ENCODE measurements around the gene AKAP6. TPM values are rescaled to one million over a fixed set of nuclear protein-coding genes. Genes with fewer than 3 reads are reported as not detected.

The AKAP6 gene
- total RNA-seq, 2 experiments from 2014 or later: 0.13 to 0.72 TPM

DNA sequence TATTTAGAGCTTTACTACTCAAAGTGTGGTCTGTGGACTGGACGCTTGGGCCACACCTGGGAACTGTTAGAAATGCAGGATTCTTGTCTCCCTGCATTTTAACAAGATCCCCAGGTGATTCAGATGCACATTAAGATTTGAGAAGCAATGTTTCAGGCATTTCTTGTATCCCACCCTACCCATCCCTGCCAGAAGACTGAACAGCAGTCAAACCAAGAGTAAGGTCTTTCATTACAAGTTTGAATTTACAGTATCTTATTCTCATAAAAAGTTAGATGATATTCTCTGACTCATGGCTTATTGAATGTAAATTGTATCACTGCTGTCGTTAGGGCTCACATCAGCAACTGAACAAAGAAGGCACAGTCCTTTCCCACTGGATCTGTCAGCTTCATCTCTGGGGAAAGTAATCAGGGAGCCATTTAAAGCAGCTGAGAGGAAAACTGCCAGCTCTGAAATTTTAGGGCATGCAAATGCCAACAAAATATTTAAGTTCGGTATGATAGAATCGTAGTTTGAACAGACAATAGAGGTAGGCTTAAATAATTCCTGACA is 141.1 kb downstream of the AKAP6 start:
- Histone ChIP-seq H3K9me2 (ENCODE audit: insufficient read depth, low read length) (no peaks in the 10 kb centered on the region), H3K27ac (ENCODE audit: low read depth, low read length, poor library complexity, severe bottlenecking) (no peak overlapping the region), H3K36me3 (ENCODE audit: insufficient read depth, low read length) (no peaks in the 10 kb centered on the region), H3K4me3 (ENCODE audit: low read depth, low read length, poor library complexity, severe bottlenecking) (no peak overlapping the region), H3K9me3 (ENCODE audit: low read length) (no peaks in the 10 kb centered on the region), H3K79me2 (ENCODE audit: insufficient read depth, low read depth, low read length) (no peaks in the 10 kb centered on the region), H2AFZ (ENCODE audit: low read length) (no peak overlapping the region), H3K4me1 (ENCODE audit: insufficient read depth, low read length, poor library complexity, severe bottlenecking) (no peaks in the 10 kb centered on the region), H3K4me2 (ENCODE audit: low read length) (no peak overlapping the region), H4K20me1 (ENCODE audit: insufficient read depth, low read length) (no peaks in the 10 kb centered on the region)
- ChIA-PET POLR2A (interaction anchor here (0.6 to 1.0 kb wide), 3 partner anchors 9 to 1511 kb away, joined by 3 read pairs; no protein-coding TSS in a partner anchor), CTCF (ENCODE audit: unreplicated experiment) (no interaction called here)
- no TSS peak for BruUV-seq (replicated peaks)
- DNase-seq (ENCODE audit: low spot score): no peak
- TF ChIP-seq, protein P1, sequence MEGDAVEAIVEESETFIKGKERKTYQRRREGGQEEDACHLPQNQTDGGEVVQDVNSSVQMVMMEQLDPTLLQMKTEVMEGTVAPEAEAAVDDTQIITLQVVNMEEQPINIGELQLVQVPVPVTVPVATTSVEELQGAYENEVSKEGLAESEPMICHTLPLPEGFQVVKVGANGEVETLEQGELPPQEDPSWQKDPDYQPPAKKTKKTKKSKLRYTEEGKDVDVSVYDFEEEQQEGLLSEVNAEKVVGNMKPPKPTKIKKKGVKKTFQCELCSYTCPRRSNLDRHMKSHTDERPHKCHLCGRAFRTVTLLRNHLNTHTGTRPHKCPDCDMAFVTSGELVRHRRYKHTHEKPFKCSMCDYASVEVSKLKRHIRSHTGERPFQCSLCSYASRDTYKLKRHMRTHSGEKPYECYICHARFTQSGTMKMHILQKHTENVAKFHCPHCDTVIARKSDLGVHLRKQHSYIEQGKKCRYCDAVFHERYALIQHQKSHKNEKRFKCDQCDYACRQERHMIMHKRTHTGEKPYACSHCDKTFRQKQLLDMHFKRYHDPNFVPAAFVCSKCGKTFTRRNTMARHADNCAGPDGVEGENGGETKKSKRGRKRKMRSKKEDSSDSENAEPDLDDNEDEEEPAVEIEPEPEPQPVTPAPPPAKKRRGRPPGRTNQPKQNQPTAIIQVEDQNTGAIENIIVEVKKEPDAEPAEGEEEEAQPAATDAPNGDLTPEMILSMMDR (conservative IDR thresholded peaks at IDR 0.05; ENCODE audit: low read length): no peak
- TF ChIP-seq EZH2phosphoT487 (IDR thresholded peaks at IDR 0.05; ENCODE audit: borderline replicate concordance, low read depth, low read length): no peak
- intact Hi-C loops (cut with micrococcal nuclease; ENCODE audit: unreplicated experiment): loop anchor here (10.0 kb wide), 1 partner anchor 545 kb away; no protein-coding TSS in a partner anchor

DNA sequence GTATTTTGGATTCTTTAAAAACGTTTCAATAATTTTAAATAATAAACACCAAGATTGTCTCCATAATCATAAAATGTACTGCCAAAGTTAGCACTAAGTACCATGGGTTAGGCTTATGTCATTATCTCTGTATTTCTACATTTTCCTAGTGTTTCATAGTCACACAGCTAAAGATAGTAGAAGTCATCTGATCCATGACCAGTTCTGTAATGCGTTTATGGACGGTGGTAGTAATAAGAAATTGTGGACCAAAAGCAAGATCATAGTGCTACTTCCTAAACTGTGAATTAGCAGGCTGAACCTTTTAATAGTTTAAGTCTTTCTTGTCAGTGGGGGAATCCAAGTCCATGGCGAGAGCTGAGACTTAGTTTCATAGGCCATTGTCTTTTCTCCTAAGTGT is 142.1 kb downstream of the AKAP6 start:
- H3K9me3 ChIP-seq (ENCODE audit: low read length): no peaks in the 10 kb centered on the region
- H3K4me3 ChIP-seq (ENCODE audit: low read depth, low read length, poor library complexity, severe bottlenecking): no peak overlapping the region
- ChIA-PET POLR2A (no interaction called here), CTCF (ENCODE audit: unreplicated experiment) (no interaction called here)
- no peak overlapping the region for H3K4me2 ChIP-seq (ENCODE audit: low read length)
- H2AFZ ChIP-seq (ENCODE audit: low read length): no peak overlapping the region
- DNase-seq (ENCODE audit: low spot score): no peak
- H3K36me3 ChIP-seq (ENCODE audit: insufficient read depth, low read length): no peaks in the 10 kb centered on the region
- no peaks in the 10 kb centered on the region for H3K4me1 ChIP-seq (ENCODE audit: insufficient read depth, low read length, poor library complexity, severe bottlenecking)
- TF ChIP-seq EZH2phosphoT487 (IDR thresholded peaks at IDR 0.05; ENCODE audit: borderline replicate concordance, low read depth, low read length): no peak
- TF ChIP-seq, protein P1 (conservative IDR thresholded peaks at IDR 0.05; ENCODE audit: low read length): no peak
- no peaks in the 10 kb centered on the region for H3K79me2 ChIP-seq (ENCODE audit: insufficient read depth, low read depth, low read length)
- no peaks in the 10 kb centered on the region for H3K9me2 ChIP-seq (ENCODE audit: insufficient read depth, low read length)
- no TSS peak for BruUV-seq (replicated peaks)
- no peaks in the 10 kb centered on the region for H4K20me1 ChIP-seq (ENCODE audit: insufficient read depth, low read length)
- H3K27ac ChIP-seq (ENCODE audit: low read depth, low read length, poor library complexity, severe bottlenecking): no peak overlapping the region
- intact Hi-C loops (cut with micrococcal nuclease; ENCODE audit: unreplicated experiment): loop anchor here (10.0 kb wide), 1 partner anchor 546 kb away; no protein-coding TSS in a partner anchor

- no TSS peak for BruUV-seq (replicated peaks)
- H3K36me3 ChIP-seq (ENCODE audit: insufficient read depth, low read length): no peaks in the 10 kb centered on the region
- CTCF ChIA-PET (ENCODE audit: unreplicated experiment): no interaction called here
Observed at GRCh38 chr14:32472076-32472475, 143.0 kb downstream of the AKAP6 start.

More at GRCh38 chr14:32472076-32472475, 143.0 kb downstream of the AKAP6 start:
- Histone ChIP-seq H3K4me1 (ENCODE audit: insufficient read depth, low read length, poor library complexity, severe bottlenecking) (no peaks in the 10 kb centered on the region), H3K4me3 (ENCODE audit: low read depth, low read length, poor library complexity, severe bottlenecking) (no peak overlapping the region), H3K9me3 (ENCODE audit: low read length) (no peaks in the 10 kb centered on the region), H3K79me2 (ENCODE audit: insufficient read depth, low read depth, low read length) (no peaks in the 10 kb centered on the region), H3K4me2 (ENCODE audit: low read length) (no peak overlapping the region), H2AFZ (ENCODE audit: low read length) (no peak overlapping the region), H3K9me2 (ENCODE audit: insufficient read depth, low read length) (no peaks in the 10 kb centered on the region), H3K27ac (ENCODE audit: low read depth, low read length, poor library complexity, severe bottlenecking) (no peak overlapping the region), H4K20me1 (ENCODE audit: insufficient read depth, low read length) (no peaks in the 10 kb centered on the region)
- intact Hi-C loops (cut with micrococcal nuclease; ENCODE audit: unreplicated experiment): loop anchor here (10.0 kb wide), 1 partner anchor 547 kb away; no protein-coding TSS in a partner anchor
- POLR2A ChIA-PET: interaction anchor here (0.5 kb wide), 1 partner anchor 1295 kb away, joined by 5 read pairs; no protein-coding TSS in a partner anchor
- TF ChIP-seq, protein P1 (conservative IDR thresholded peaks at IDR 0.05; ENCODE audit: low read length): no peak
- TF ChIP-seq EZH2phosphoT487 (IDR thresholded peaks at IDR 0.05; ENCODE audit: borderline replicate concordance, low read depth, low read length): no peak
- no peak for DNase-seq (ENCODE audit: low spot score)

All from OCI-LY7 (cell line).